SK-N-SH (cell line): Measurements from ENCODE around the gene SOBP. TPM values are rescaled to one million over a fixed set of nuclear protein-coding genes. Genes with fewer than 3 reads are reported as not detected.

Experiments
- CTCF ChIA-PET: fragments of 300-600, 350-600 bp; formaldehyde crosslinking; extraction: SDS; loops from one replicate; lab custom pipeline; 2021; lab: Yijun Ruan, JAX
- POLR2A ChIA-PET: fragments of 350-600 bp; sonication (Branson Sonifier 250); formaldehyde crosslinking; extraction: SDS; loops from one replicate; lab custom pipeline; 2020; ENCODE audit warnings: antibody characterized with exemption, inconsistent platforms; lab: Yijun Ruan, JAX
- DNase-seq: peaks from one replicate; pipeline ENCODE4 v3.0.0; 2012
- H2AFZ ChIP-seq: fragments of 200-600 bp; sonication (generic); 2 replicates; pipeline ENCODE4 v1.8.1; 2016; ENCODE audit warnings: antibody characterized with exemption, mild to moderate bottlenecking, low read depth
- H3F3A ChIP-seq: fragments of 200-600 bp; sonication (generic); replicated peaks from 2 replicates; pipeline ENCODE3; 2016; ENCODE audit warnings: antibody characterized with exemption, mild to moderate bottlenecking; ENCODE audit not compliant: insufficient read depth
- H3K27ac ChIP-seq, 2 experiments: fragments of 200-500 bp in 1 of 2; fragments of 200-600 bp in 1 of 2; sonication (Bioruptor generic) in 1 of 2; sonication (generic), shearing (Covaris generic) in 1 of 2; 2 replicates each; pipeline versions ENCODE4 v1.5.1 to v1.6.1; 2014 to 2016; ENCODE audit warnings: low read depth in 2 of 2, inconsistent platforms in 1 of 2, low read length in 1 of 2, mild to moderate bottlenecking in 1 of 2, mixed read lengths in 1 of 2
- H3K27me3 ChIP-seq: fragments of 200-600 bp; sonication (generic), shearing (Covaris generic); 2 replicates; pipeline ENCODE4 v1.6.1; 2016; ENCODE audit warnings: mixed run types; ENCODE audit not compliant: insufficient read depth
- H3K36me3 ChIP-seq, 2 experiments: fragments of 200-500 bp in 1 of 2; fragments of 200-600 bp in 1 of 2; sonication (Bioruptor generic) in 1 of 2; sonication (generic) in 1 of 2; replicated peaks in 1 of 2; 2 replicates each; pipeline versions ENCODE3 to v1.5.1; 2014 to 2016; ENCODE audit warnings: low read length in 1 of 2, mild to moderate bottlenecking in 1 of 2; ENCODE audit not compliant: insufficient read depth in 2 of 2, control insufficient read depth in 1 of 2
- H3K4me1 ChIP-seq, 2 experiments: fragments of 200-500 bp in 1 of 2; fragments of 200-600 bp in 1 of 2; sonication (Bioruptor generic) in 1 of 2; sonication (generic), shearing (Covaris generic) in 1 of 2; 2 replicates each; pipeline versions ENCODE4 v1.5.1 to v1.6.1; 2014 to 2016; ENCODE audit warnings: low read depth in 1 of 2, low read length in 1 of 2, mixed run types in 1 of 2; ENCODE audit not compliant: insufficient read depth in 2 of 2, control insufficient read depth in 1 of 2
- H3K4me2 ChIP-seq: fragments of 200-600 bp; sonication (generic), shearing (Covaris generic); 2 replicates; pipeline ENCODE4 v1.6.1; 2017; ENCODE audit warnings: mixed run types
- H3K4me3 ChIP-seq, 2 experiments: fragments of 200-500 bp in 1 of 2; fragments of 200-600 bp in 1 of 2; sonication (Bioruptor generic) in 1 of 2; sonication (generic), shearing (Covaris generic) in 1 of 2; 2 replicates each; pipeline versions ENCODE4 v1.5.1 to v1.8.1; 2014 to 2016; ENCODE audit warnings: low read depth in 2 of 2, inconsistent platforms in 1 of 2, low read length in 1 of 2, mild to moderate bottlenecking in 1 of 2, mixed read lengths in 1 of 2, moderate library complexity in 1 of 2
- H3K79me2 ChIP-seq: fragments of 200-600 bp; sonication (generic); 2 replicates; pipeline ENCODE4 v1.8.1; 2017; ENCODE audit warnings: mild to moderate bottlenecking; ENCODE audit not compliant: insufficient read depth
- H3K9ac ChIP-seq: fragments of 200-600 bp; sonication (generic); 2 replicates; pipeline ENCODE4 v1.6.1; 2017; ENCODE audit warnings: mixed run types
- H3K9me2 ChIP-seq: fragments of 200-600 bp; sonication (generic); 2 replicates; pipeline ENCODE4 v1.6.1; 2017; ENCODE audit warnings: mixed run types
- H3K9me3 ChIP-seq: fragments of 200-600 bp; sonication (generic); 2 replicates; pipeline ENCODE4 v1.6.1; 2017; ENCODE audit warnings: mixed run types, mild to moderate bottlenecking, moderate library complexity
- H4K20me1 ChIP-seq: fragments of 200-600 bp; sonication (generic); 2 replicates; pipeline ENCODE4 v1.6.1; 2017; ENCODE audit warnings: mild to moderate bottlenecking, mixed run types; ENCODE audit not compliant: insufficient read depth
- EP300 ChIP-seq, 2 experiments: IDR thresholded peaks; 2 replicates each; pipeline versions ENCODE4 v1.4.0 to v1.6.1; 2012; ENCODE audit warnings: borderline replicate concordance in 1 of 2, low read depth in 1 of 2, low read length in 1 of 2
- IRF3 ChIP-seq: fragments of 150-350 bp; IDR thresholded peaks from 2 replicates; pipeline ENCODE4 v1.6.1; 2016; ENCODE audit warnings: mild to moderate bottlenecking, low read depth, low read length
- MEF2A ChIP-seq: IDR thresholded peaks from 2 replicates; pipeline ENCODE4 v1.4.0; 2012; ENCODE audit warnings: low read depth, borderline replicate concordance
- MXI1 ChIP-seq: IDR thresholded peaks from 2 replicates; pipeline ENCODE4 v1.6.1; 2012; ENCODE audit warnings: mild to moderate bottlenecking, low read depth, low read length, improper control_type of control experiment
- NFIC ChIP-seq: IDR thresholded peaks from 2 replicates; pipeline ENCODE4 v1.4.0; 2012; ENCODE audit warnings: borderline replicate concordance
- POLR2AphosphoS5 ChIP-seq: IDR thresholded peaks from 2 replicates; pipeline ENCODE4 v1.6.1; 2012; ENCODE audit warnings: low read depth, low read length
- RCOR1 ChIP-seq: fragments of 150-350 bp; IDR thresholded peaks from 2 replicates; pipeline ENCODE4 v1.6.1; 2017; ENCODE audit warnings: antibody characterized with exemption, low read length
- REST ChIP-seq: IDR thresholded peaks from 2 replicates; pipeline ENCODE4 v1.6.1; 2012; ENCODE audit warnings: mild to moderate bottlenecking, low read depth, low read length, moderate library complexity
- SIN3A ChIP-seq: IDR thresholded peaks from 2 replicates; pipeline ENCODE4 v1.6.1; 2012; ENCODE audit warnings: low read depth, mild to moderate bottlenecking, low read length, moderate library complexity, borderline replicate concordance
- SMC3 ChIP-seq: IDR thresholded peaks from 2 replicates; pipeline ENCODE4 v1.6.1; 2012; ENCODE audit warnings: low read depth, low read length, improper control_type of control experiment
- TCF12 ChIP-seq: IDR thresholded peaks from 2 replicates; pipeline ENCODE4 v1.4.0; 2012
- TEAD4 ChIP-seq: IDR thresholded peaks from 2 replicates; pipeline ENCODE4 v1.4.0; 2012; ENCODE audit warnings: mild to moderate bottlenecking, borderline replicate concordance; ENCODE audit not compliant: insufficient read depth
- YY1 ChIP-seq: IDR thresholded peaks from 2 replicates; pipeline ENCODE4 v1.4.0; 2012; ENCODE audit warnings: low read depth, mild to moderate bottlenecking
- WGBS: methylation state at CpG from one replicate; pipeline ENCODE4 v1.1.6; 2017; ENCODE audit warnings: low lambda C conversion rate; 5-methylcytosine and 5-hydroxymethylcytosine counted together
- polyA plus RNA-seq, 3 experiments: library from polyadenylated mRNA; depleted of rRNA; stranded (reverse); fragments of >200 nt; gene quantifications; 2 replicates each; pipeline ENCODE4 v1.2.3, GENCODE V29; 2012
- TF ChIP-seq, protein P1 (sequence below): IDR thresholded peaks from 2 replicates; pipeline ENCODE4 v1.4.0; 2012; ENCODE audit warnings: low read depth, borderline replicate concordance

The SOBP gene
- polyA plus RNA-seq, 1 of the 3 experiments (the other 2 are of a cell fraction): 0.61 TPM

DNA sequence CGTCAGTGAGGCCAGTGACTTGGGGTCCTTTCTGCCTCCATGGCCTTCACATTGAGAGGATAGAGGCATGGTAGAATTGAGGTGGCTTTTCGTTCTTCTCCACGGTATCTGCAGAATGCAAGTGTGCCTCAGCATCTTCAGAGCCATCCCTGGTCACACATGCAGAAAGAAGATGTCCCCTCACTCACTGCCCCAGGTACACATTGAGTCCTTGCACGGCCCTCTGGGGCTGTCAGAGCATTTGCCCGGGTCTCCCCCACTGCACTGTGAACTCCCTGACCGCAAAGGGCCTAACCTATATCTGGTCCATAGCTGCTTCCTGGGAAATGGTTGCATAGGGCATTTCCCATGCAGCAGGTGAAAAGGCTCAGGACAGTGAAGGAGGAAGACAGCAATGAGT is 218.5 kb downstream of the SOBP start:
- 64% methylated on average over 6 of the region's 6 CpGs for WGBS

DNA sequence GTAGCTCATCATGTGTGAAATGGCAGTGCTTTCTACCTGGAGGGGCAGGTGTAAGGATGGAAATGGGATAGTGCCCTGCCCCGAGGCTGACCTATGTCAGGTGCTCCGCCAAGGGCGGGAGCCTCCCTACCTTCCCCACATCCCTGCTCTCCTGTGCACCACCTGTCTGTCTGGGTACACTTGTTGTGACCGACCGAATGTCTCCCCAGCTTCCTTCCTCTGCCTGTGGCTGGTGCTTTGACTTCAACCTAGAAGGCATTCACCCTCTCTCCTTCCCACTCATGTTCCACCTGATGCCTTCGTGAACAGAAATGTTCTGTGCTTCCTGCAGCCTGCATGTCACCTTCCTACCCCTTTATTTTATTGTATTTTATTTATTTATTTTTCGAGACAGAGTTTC is 219.4 kb downstream of the SOBP start:
- Histone ChIP-seq H3K4me2 (no peak overlapping the region), H3K9me2 (no peaks in the 10 kb centered on the region), H3K9ac (no peak overlapping the region), H3K4me3 (no peak overlapping the region), H4K20me1 (no peaks in the 10 kb centered on the region), H3K36me3 (no peaks in the 10 kb centered on the region), H3K4me1 (peaks cover 0 to 27% of the 10 kb centered on the region in 2 experiments; a peak in 3 of 4 replicates), H3F3A (no peaks in the 10 kb centered on the region), H3K9me3 (no peaks in the 10 kb centered on the region), H2AFZ (no peak overlapping the region), H3K79me2 (no peaks in the 10 kb centered on the region), H3K27ac (no peak overlapping the region), H3K27me3 (no peaks in the 10 kb centered on the region)
- ChIA-PET CTCF (interaction anchor here (0.6 to 2.1 kb wide), 4 partner anchors 30 to 218 kb away, joined by 3 to 6 read pairs (median 4); no protein-coding TSS in a partner anchor), POLR2A (no interaction called here)
- WGBS: 68% methylated on average over 5 of the region's 7 CpGs
- TF ChIP-seq MEF2A (no peak), POLR2AphosphoS5 (no peak), TCF12 (no peak), NFIC (no peak), SMC3 (no peak), IRF3 (no peak), EP300 (IDR thresholded peaks at IDR 0.05; ENCODE audit: borderline replicate concordance in 1 of 2, low read depth in 1 of 2, low read length in 1 of 2) (no peak), REST (no peak)
- TF ChIP-seq, protein P1, sequence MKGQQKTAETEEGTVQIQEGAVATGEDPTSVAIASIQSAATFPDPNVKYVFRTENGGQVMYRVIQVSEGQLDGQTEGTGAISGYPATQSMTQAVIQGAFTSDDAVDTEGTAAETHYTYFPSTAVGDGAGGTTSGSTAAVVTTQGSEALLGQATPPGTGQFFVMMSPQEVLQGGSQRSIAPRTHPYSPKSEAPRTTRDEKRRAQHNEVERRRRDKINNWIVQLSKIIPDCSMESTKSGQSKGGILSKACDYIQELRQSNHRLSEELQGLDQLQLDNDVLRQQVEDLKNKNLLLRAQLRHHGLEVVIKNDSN: no peak
- no peak for DNase-seq

More for the DNA sequence above, 218.5 kb downstream of the SOBP start:
- no peaks in the 10 kb centered on the region for H3F3A ChIP-seq
- POLR2A ChIA-PET: no interaction called here
- no peaks in the 10 kb centered on the region for H4K20me1 ChIP-seq
- DNase-seq: no peak
- H3K9me2 ChIP-seq: no peaks in the 10 kb centered on the region
- no peak overlapping the region for H2AFZ ChIP-seq
- peaks cover 0 to 19% of the 10 kb centered on the region in 2 experiments; a peak in 3 of 4 replicates for H3K4me1 ChIP-seq
- no peaks in the 10 kb centered on the region for H3K79me2 ChIP-seq
- no peak overlapping the region for H3K4me3 ChIP-seq
- H3K9ac ChIP-seq: no peak overlapping the region
- no peak for TF ChIP-seq TEAD4
- no peak for TF ChIP-seq RCOR1
- TF ChIP-seq YY1: no peak
- TF ChIP-seq MXI1: no peak
- no peak for TF ChIP-seq SIN3A
- TF ChIP-seq, protein P1: no peak
- TF ChIP-seq, all 33 proteins: peak for 0
- H3K27ac ChIP-seq: no peak overlapping the region
- CTCF ChIA-PET: interaction anchor here (0.6 to 2.1 kb wide), 3 partner anchors 29 to 217 kb away, joined by 3 to 6 read pairs (median 4); no protein-coding TSS in a partner anchor
- no peaks in the 10 kb centered on the region for H3K36me3 ChIP-seq
- no peaks in the 10 kb centered on the region for H3K27me3 ChIP-seq
- no peak overlapping the region for H3K4me2 ChIP-seq
- no peaks in the 10 kb centered on the region for H3K9me3 ChIP-seq
